Upper lobe of left lung (tissue), 6 donors: ENCODE measurements around the gene MMP21. TPM values are rescaled to one million over a fixed set of nuclear protein-coding genes. Genes with fewer than 3 reads are reported as not detected.

Source experiments
- ATAC-seq, 2 donors: fragments of 200-7000 bp; cut with Tn5 transposase; one replicate each; pipeline ENCODE4 v1.9.1; 2022; ENCODE audit warnings: mild to moderate bottlenecking in 2 of 2, moderate library complexity in 2 of 2; ENCODE audit not compliant: low FRiP score in 2 of 2
- DNase-seq, 2 donors: peaks; one replicate each; pipeline ENCODE4 v3.0.0-alpha.2; 2019 to 2020
- H3K27ac ChIP-seq, 4 donors: fragments of 200-600 bp; sonication (generic); one replicate each; pipeline ENCODE4 v1.5.1; 2016 to 2019
- H3K27me3 ChIP-seq, 4 donors: fragments of 200-600 bp; sonication (generic); one replicate each; pipeline ENCODE4 v1.5.1; 2017 to 2019
- H3K36me3 ChIP-seq, 4 donors: fragments of 200-600 bp; sonication (generic); one replicate each; pipeline ENCODE4 v1.5.1; 2016 to 2019
- H3K4me1 ChIP-seq, 4 donors: fragments of 200-600 bp; sonication (generic); one replicate each; pipeline ENCODE4 v1.5.1; 2018 to 2019
- H3K4me3 ChIP-seq, 4 donors: fragments of 200-600 bp; sonication (generic); one replicate each; pipeline ENCODE4 v1.5.1; 2017 to 2019; ENCODE audit warnings: mild to moderate bottlenecking in 2 of 4, moderate library complexity in 1 of 4
- H3K9me3 ChIP-seq, 4 donors: fragments of 200-600 bp; sonication (generic); one replicate each; pipeline ENCODE4 v1.5.1; 2018 to 2019
- EP300 ChIP-seq, 4 donors: sonication (generic); formaldehyde crosslinking; IDR thresholded peaks; one replicate each; pipeline ENCODE4 v1.5.1; 2017; ENCODE audit warnings: antibody characterized with exemption in 4 of 4, control low read depth in 2 of 4
- POLR2A ChIP-seq, 4 donors: fragments of 450-650 bp; IDR thresholded peaks; one replicate each; pipeline ENCODE4 v1.5.1; 2016 to 2017; ENCODE audit warnings: antibody characterized with exemption in 4 of 4, mild to moderate bottlenecking in 2 of 4
- POLR2AphosphoS5 ChIP-seq, 2 donors: sonication (generic); formaldehyde crosslinking; IDR thresholded peaks; one replicate each; pipeline ENCODE4 v1.5.1; 2017; ENCODE audit warnings: antibody characterized with exemption in 2 of 2
- WGBS, 2 donors: methylation state at CpG; one replicate each; pipeline ENCODE4 v1.1.5; 2017 to 2018; 5-methylcytosine and 5-hydroxymethylcytosine counted together
- total RNA-seq, 6 donors: library from RNA; depleted of rRNA in 4 of 6; stranded (reverse); fragments of >200 nt in 4 of 6; gene quantifications; one replicate each; pipeline versions ENCODE4 v1.1.0 to v1.2.1, GENCODE V29; 2016 to 2021
- TF ChIP-seq, protein P1 (sequence below), 6 experiments: fragments of 450-650 bp in 4 of 6; fragments of 200-600 bp in 2 of 6; sonication (generic) in 2 of 6; IDR thresholded peaks; one replicate each; pipeline ENCODE4 v1.5.1; 2016 to 2019; ENCODE audit warnings: antibody characterized with exemption in 6 of 6
- donor health status: DM: no; HTN: no; CAD: no; lungs with moderate emphysema.
- donor health status: DM: no; HTN: yes; CAD: no; lungs with severe emphysema.

The MMP21 gene
- total RNA-seq, 6 donors from 2014 or later, result 0.13 to 3.1 (median 0.69) TPM; not detected in 1

DNA sequence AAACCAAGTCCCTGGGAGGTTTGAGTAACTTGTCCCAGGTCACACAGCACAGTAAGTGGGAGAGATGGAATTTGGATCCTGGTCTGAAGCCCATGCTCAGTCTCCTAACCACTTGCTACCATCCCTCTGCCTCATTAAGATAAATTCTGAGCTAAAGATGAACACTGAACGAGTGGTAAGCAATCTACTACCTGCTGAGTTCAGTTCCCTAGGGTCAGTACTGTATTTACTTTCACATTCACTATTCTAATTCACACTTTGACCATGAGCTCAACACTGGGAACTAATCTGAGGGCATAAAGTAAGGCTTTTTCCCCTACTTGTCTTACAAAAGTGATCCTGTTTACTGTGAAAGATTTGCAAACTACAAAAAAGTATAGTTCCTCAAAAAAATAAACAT lies 45.1 kb upstream of the MMP21 start:
- Histone ChIP-seq H3K4me3 (no peak overlapping the region), H3K9me3 (no peaks in the 10 kb centered on the region), H3K4me1 (peaks cover 26 to 38% (median 32%) of the 10 kb centered on the region in 4 donors), H3K27me3 (no peaks in the 10 kb centered on the region), H3K27ac (no peak overlapping the region), H3K36me3 (peaks cover 0 to 4% (median 3%) of the 10 kb centered on the region in 4 donors)
- WGBS, 2 donors, result 71 to 75% methylated on average over 1 of the region's 1 CpG
- no peak for DNase-seq
- TF ChIP-seq EP300 (IDR thresholded peaks at IDR 0.05), result no peak
- TF ChIP-seq POLR2AphosphoS5 (IDR thresholded peaks at IDR 0.05), result no peak
- no peak for TF ChIP-seq POLR2A (IDR thresholded peaks at IDR 0.05)
- TF ChIP-seq, protein P1, sequence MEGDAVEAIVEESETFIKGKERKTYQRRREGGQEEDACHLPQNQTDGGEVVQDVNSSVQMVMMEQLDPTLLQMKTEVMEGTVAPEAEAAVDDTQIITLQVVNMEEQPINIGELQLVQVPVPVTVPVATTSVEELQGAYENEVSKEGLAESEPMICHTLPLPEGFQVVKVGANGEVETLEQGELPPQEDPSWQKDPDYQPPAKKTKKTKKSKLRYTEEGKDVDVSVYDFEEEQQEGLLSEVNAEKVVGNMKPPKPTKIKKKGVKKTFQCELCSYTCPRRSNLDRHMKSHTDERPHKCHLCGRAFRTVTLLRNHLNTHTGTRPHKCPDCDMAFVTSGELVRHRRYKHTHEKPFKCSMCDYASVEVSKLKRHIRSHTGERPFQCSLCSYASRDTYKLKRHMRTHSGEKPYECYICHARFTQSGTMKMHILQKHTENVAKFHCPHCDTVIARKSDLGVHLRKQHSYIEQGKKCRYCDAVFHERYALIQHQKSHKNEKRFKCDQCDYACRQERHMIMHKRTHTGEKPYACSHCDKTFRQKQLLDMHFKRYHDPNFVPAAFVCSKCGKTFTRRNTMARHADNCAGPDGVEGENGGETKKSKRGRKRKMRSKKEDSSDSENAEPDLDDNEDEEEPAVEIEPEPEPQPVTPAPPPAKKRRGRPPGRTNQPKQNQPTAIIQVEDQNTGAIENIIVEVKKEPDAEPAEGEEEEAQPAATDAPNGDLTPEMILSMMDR (IDR thresholded peaks at IDR 0.05), result no peak
- no peak for ATAC-seq

DNA sequence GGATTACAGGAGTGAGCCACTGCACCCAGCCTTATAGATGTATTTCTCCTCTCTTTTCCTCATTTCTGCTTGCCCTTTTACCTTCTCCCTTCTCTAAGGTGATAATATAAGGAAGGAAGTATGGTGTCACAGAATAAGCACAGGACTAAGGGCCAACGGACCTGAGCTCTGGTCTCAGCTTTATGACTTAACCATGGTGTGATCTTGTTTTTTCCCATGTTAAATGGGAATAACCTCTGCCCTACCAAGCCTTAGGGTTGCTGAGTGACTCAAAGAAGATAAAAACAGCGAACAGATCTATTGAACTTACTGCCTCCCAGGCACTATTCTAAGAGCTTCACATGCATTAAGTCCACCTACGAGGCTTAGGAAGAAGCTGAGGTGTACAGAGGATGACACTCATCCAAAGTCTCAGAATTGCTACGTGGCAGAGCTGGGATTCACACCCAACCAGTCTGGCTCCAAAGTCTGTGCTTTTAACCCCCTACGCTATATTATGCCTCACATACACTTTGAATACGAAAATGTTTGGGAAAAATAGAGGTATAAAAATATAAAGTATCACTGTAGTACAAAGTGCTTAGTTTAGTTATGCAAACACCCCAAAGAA lies 41.8 kb upstream of the MMP21 start:
- Histone ChIP-seq H3K9me3 (no peaks in the 10 kb centered on the region), H3K27me3 (no peaks in the 10 kb centered on the region), H3K36me3 (peaks cover 0 to 34% (median 22%) of the 10 kb centered on the region in 4 donors), H3K27ac (no peak overlapping the region), H3K4me1 (peaks cover 7 to 18% (median 12%) of the 10 kb centered on the region in 4 donors), H3K4me3 (no peak overlapping the region)
- ATAC-seq (no peak), DNase-seq (no peak)
- TF ChIP-seq, protein P1 (IDR thresholded peaks at IDR 0.05), result no peak
- no peak for TF ChIP-seq POLR2AphosphoS5 (IDR thresholded peaks at IDR 0.05)
- no peak for TF ChIP-seq EP300 (IDR thresholded peaks at IDR 0.05)
- TF ChIP-seq POLR2A (IDR thresholded peaks at IDR 0.05), result no peak
- WGBS, 2 donors, result 86% methylated on average over 6 of the region's 6 CpGs

DNA sequence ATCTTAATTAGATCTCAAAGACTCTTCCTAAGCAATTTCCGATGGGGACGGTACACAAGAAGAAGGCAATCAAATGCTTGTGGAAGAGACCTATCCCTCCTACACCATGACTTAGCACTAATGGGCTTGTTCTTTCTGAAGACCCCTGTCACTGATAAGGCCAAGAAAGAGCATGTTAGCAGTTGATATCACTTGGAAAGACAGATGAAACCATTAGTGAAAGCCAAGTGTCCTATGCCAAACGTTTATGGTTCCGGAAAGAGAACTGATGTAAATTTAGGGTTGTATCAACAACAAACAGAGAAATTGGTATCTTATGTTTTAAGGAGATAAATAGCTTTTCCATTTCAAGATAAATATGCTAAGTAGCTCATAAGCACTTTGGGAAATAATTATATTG lies 40.9 kb upstream of the MMP21 start:
- peaks cover 0 to 9% (median 3%) of the 10 kb centered on the region in 4 donors for H3K4me1 ChIP-seq
- H3K27me3 ChIP-seq, result no peaks in the 10 kb centered on the region
- no peak for ATAC-seq
- WGBS, 2 donors, result 88 to 89% methylated on average over 4 of the region's 4 CpGs
- TF ChIP-seq POLR2A (IDR thresholded peaks at IDR 0.05), result no peak
- TF ChIP-seq EP300 (IDR thresholded peaks at IDR 0.05), result no peak
- TF ChIP-seq POLR2AphosphoS5 (IDR thresholded peaks at IDR 0.05), result no peak
- TF ChIP-seq, protein P1 (IDR thresholded peaks at IDR 0.05), result no peak
- H3K4me3 ChIP-seq, result no peak overlapping the region
- H3K27ac ChIP-seq, result no peak overlapping the region
- peaks cover 0 to 40% (median 22%) of the 10 kb centered on the region in 4 donors for H3K36me3 ChIP-seq
- no peaks in the 10 kb centered on the region for H3K9me3 ChIP-seq
- no peak for DNase-seq

DNA sequence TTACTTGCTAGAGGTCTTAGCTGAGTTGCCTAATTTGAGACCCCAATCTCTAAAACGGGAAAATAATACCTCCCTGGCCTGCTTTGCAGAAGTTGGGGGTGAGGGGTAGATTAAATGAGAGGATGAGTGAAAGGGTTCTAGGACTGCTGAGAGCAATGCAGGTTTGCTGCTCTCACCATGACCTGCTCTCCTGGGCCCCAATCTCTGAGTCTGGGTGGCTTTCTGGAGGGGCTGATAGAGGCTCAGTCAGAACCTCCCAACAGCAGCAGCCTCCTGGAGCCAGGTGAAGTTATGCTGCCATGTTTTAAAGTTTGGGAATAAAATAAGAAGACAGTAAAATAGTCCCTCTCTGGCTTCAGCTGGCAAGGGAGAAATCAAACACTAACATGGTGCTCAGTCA lies 40.1 kb upstream of the MMP21 start:
- Histone ChIP-seq H3K36me3 (peaks cover 0 to 48% (median 25%) of the 10 kb centered on the region in 4 donors), H3K9me3 (no peaks in the 10 kb centered on the region), H3K4me1 (peaks cover 0 to 6% (median 0%) of the 10 kb centered on the region in 4 donors), H3K4me3 (no peak overlapping the region), H3K27me3 (no peaks in the 10 kb centered on the region), H3K27ac (no peak overlapping the region)
- DNase-seq (no peak), ATAC-seq (no peak)
- WGBS, 2 donors, result 0 to 32% methylated on average over 1 of the region's 1 CpG
- TF ChIP-seq POLR2A (IDR thresholded peaks at IDR 0.05), result no peak
- TF ChIP-seq, protein P1 (IDR thresholded peaks at IDR 0.05), result no peak
- no peak for TF ChIP-seq POLR2AphosphoS5 (IDR thresholded peaks at IDR 0.05)
- TF ChIP-seq EP300 (IDR thresholded peaks at IDR 0.05), result no peak
